Stimulated activated CD4-positive, alpha-beta T cell treated with anti-CD3 and anti-CD28 coated beads, TNF-alpha, amount 100 ng/mL, for 1 hour (primary cell): Measurements from ENCODE around the gene AIP.
"Not testable (repeated sequence)": the region's sequence is repeated elsewhere in the genome, so short reads cannot be mapped to it uniquely, and the experiment has no call there.

Experiments used
- DNase-seq, 3 donors: peaks; one replicate each; pipeline ENCODE4 v3.0.0-alpha.2; 2020; ENCODE audit warnings: low read depth in 3 of 3, low spot score in 1 of 3

AIP gene

GRCh38 chr11:67505605-67506396 lies 23.0 kb downstream of the AIP start:
- peak; percentile 75 to 80 (median 78) for DNase-seq

GRCh38 chr11:67506426-67507051 lies 23.7 kb downstream of the AIP start:
- DNase-seq: no peak

- no peak for DNase-seq
Measured at GRCh38 chr11:67507242-67507863, 24.5 kb downstream of the AIP start.

- DNase-seq: peak; percentile 93 to 95 (median 93)
Measured at GRCh38 chr11:67507864-67508485, 25.1 kb downstream of the AIP start, which contains the start of gene CDK2AP2. Gene CDK2AP2, minus strand, starts transcription at chr11:67508162. Its CDS starts 80 bp downstream, at chr11:67508082.

GRCh38 chr11:67508486-67509121 lies 25.8 kb downstream of the AIP start:
- peak; percentile 97 to 98 (median 98) for DNase-seq

- DNase-seq: no peak
Measured at GRCh38 chr11:67510023-67510345, 27.2 kb downstream of the AIP start.

- DNase-seq: not testable (repeated sequence)
Measured at GRCh38 chr11:67511558-67511957, 28.7 kb downstream of the AIP start.

GRCh38 chr11:67514116-67514515 lies 31.3 kb downstream of the AIP start:
- no peak for DNase-seq

- no peak for DNase-seq
Measured at GRCh38 chr11:67516806-67517205, 34.0 kb downstream of the AIP start.

- no peak for DNase-seq
Measured at GRCh38 chr11:67517784-67518552, 35.1 kb downstream of the AIP start.

- DNase-seq: no peak
Measured at GRCh38 chr11:67519726-67520125, 36.9 kb downstream of the AIP start.

- no peak for DNase-seq
Measured at GRCh38 chr11:67520856-67521824, 38.3 kb downstream of the AIP start.

- no peak for DNase-seq
Measured at GRCh38 chr11:67521924-67522323, 39.1 kb downstream of the AIP start.

GRCh38 chr11:67522338-67522737 lies 39.5 kb downstream of the AIP start:
- no peak for DNase-seq

GRCh38 chr11:67522844-67523555 lies 40.2 kb downstream of the AIP start, which contains the start of gene CABP2:
Gene CABP2, minus strand, starts transcription at chr11:67523446. Its CDS starts 120 bp downstream, at chr11:67523326.
- DNase-seq: no peak

GRCh38 chr11:67523556-67524479 lies 41.0 kb downstream of the AIP start:
- DNase-seq: no peak

- no peak for DNase-seq
Measured at GRCh38 chr11:67524480-67524808, 41.6 kb downstream of the AIP start.
